Vagina (tissue), 2 donors: ENCODE data around the gene WFDC8.

Experiments used
- CTCF ChIP-seq, 3 experiments: fragments of 450-650 bp in 2 of 3; fragments of 200-600 bp in 1 of 3; sonication (generic) in 1 of 3; IDR thresholded peaks; one replicate each; pipeline ENCODE4 v1.5.1; 2017 to 2019; ENCODE audit warnings: antibody characterized with exemption in 3 of 3, mild to moderate bottlenecking in 2 of 3, moderate library complexity in 2 of 3
- POLR2A ChIP-seq, 2 donors: fragments of 450-650 bp; IDR thresholded peaks; one replicate each; pipeline ENCODE4 v1.6.1; 2017; ENCODE audit warnings: antibody characterized with exemption in 2 of 2, mild to moderate bottlenecking in 2 of 2, moderate library complexity in 2 of 2

GRCh38 chr20:45539382-45539781 is 39.7 kb downstream of the WFDC8 start, which contains the start of gene WFDC6:
- TF ChIP-seq CTCF (IDR thresholded peaks at IDR 0.05) (no peak), POLR2A (IDR thresholded peaks at IDR 0.05) (no peak)
